ENCODE measurements around the gene BBS7. TPM values are rescaled to one million over a fixed set of nuclear protein-coding genes. Genes with fewer than 3 reads are reported as not detected.

Gene BBS7
- total and polyA plus RNA-seq, 7 experiments from 2014 or later = 3.7 to 13.1 (median 8.1) TPM

DNA sequence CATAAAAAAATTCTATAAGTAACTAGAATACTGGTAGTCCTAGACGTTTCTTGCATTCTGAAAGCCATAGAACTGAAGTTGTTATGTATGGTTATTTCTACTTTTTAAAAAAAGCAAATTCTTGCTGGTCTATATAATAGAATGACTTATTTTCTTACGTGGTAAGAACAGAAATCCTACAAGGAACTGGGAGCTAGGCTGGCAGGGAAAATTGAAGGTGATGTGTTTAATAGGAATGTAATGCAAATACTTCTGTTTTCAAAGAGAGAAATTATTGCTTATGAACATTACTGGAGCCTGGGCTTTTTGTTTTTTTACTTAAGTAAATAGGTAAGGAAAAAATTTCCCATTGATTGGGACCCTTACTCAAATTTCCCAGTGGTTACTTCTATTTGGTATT is 55.5 kb downstream of the BBS7 start:
- Histone ChIP-seq H3K36me3 (ENCODE audit: control insufficient read depth in 2 of 3, insufficient read depth in 3 of 3, low read length in 3 of 3) (peaks cover 14 to 58% (median 21%) of the 10 kb centered on the region in 3 experiments), H3K27ac (ENCODE audit: low read depth, low read length) (no peak overlapping the region), H3K27me3 (ENCODE audit: control insufficient read depth in 2 of 2, insufficient read depth in 2 of 2, low read length in 2 of 2) (no peaks in the 10 kb centered on the region), H3K9me3 (ENCODE audit: control insufficient read depth in 2 of 3, low read length in 3 of 3) (no peaks in the 10 kb centered on the region), H3K4me3 (ENCODE audit: low read length) (no peak overlapping the region), H3K4me1 (ENCODE audit: control insufficient read depth in 2 of 2, insufficient read depth in 2 of 2, low read length in 2 of 2) (no peaks in the 10 kb centered on the region)
- ChIA-PET CTCF (interaction anchor here (0.7 kb wide), 1 partner anchor 22 kb away, joined by 3 read pairs; no protein-coding TSS in a partner anchor), POLR2A (interaction anchor here (1.6 kb wide), 1 partner anchor 14 kb away, joined by 11 read pairs; the partner anchor contains the start of gene EXOSC9)
- Mint-ChIP-seq H3K27ac (peak overlapping the region in 1 of 9 donors; percentile 56), H3K9me3 (no peaks in the 10 kb centered on the region), H3K27me3 (no peaks in the 10 kb centered on the region), H3K36me3 (peaks cover 0 to 29% (median 14%) of the 10 kb centered on the region in 5 donors), H3K4me1 (peaks cover 0 to 53% (median 6%) of the 10 kb centered on the region in 7 donors), H3K4me3 (no peak overlapping the region)
- no peak for DNase-seq
- intact Hi-C loops (cut with micrococcal nuclease) = no loop called here
- ATAC-seq = no peak

GRCh38 chr4:121811122-121811521 is 59.2 kb downstream of the BBS7 start:
- H3K4me1 Mint-ChIP-seq = peaks cover 0 to 30% (median 9%) of the 10 kb centered on the region in 7 donors
- H3K27ac Mint-ChIP-seq = peak overlapping the region in 1 of 9 donors; percentile 48
- ChIA-PET CTCF (no interaction called here), POLR2A (interaction anchor here (1.7 kb wide), 1 partner anchor 11 kb away, joined by 5 read pairs; the partner anchor contains the start of gene EXOSC9)
- H3K36me3 Mint-ChIP-seq = peaks cover 0 to 37% (median 19%) of the 10 kb centered on the region in 5 donors
- no peaks in the 10 kb centered on the region for H3K9me3 Mint-ChIP-seq
- DNase-seq (no peak), ATAC-seq (no peak)
- Histone ChIP-seq H3K9me3 (ENCODE audit: control insufficient read depth in 2 of 3, low read length in 3 of 3) (no peaks in the 10 kb centered on the region), H3K4me3 (ENCODE audit: low read length) (no peak overlapping the region), H3K4me1 (ENCODE audit: control insufficient read depth in 2 of 2, insufficient read depth in 2 of 2, low read length in 2 of 2) (no peaks in the 10 kb centered on the region), H3K27ac (ENCODE audit: low read depth, low read length) (no peak overlapping the region), H3K27me3 (ENCODE audit: control insufficient read depth in 2 of 2, insufficient read depth in 2 of 2, low read length in 2 of 2) (no peaks in the 10 kb centered on the region), H3K36me3 (ENCODE audit: control insufficient read depth in 2 of 3, insufficient read depth in 3 of 3, low read length in 3 of 3) (peaks cover 16 to 80% (median 25%) of the 10 kb centered on the region in 3 experiments)
- H3K4me3 Mint-ChIP-seq = no peak overlapping the region
- intact Hi-C loops (cut with micrococcal nuclease) = no loop called here
- no peaks in the 10 kb centered on the region for H3K27me3 Mint-ChIP-seq

DNA sequence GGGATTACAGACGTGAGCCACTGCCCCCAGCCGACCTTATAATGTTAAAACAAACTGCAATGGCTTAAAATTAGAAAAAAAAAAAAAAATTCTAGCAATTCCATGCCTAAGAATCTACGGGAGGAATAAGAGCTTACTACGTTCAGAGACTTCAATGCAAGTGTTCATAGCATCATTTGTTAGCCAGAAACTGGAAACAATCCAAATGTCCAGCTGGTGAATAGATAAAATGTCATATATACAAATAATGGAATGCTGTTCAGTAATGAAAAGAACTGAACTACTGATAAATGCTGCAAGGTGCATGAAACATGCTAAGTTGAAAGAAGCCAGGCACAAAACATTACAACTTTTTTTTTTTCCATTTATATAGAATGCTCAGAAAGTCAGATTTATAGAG is 63.9 kb downstream of the BBS7 start:
- H3K36me3 Mint-ChIP-seq = peaks cover 0 to 35% (median 30%) of the 10 kb centered on the region in 5 donors
- peak overlapping the region in 1 of 9 donors; percentile 25 for H3K27ac Mint-ChIP-seq
- CTCF ChIA-PET = no interaction called here
- no peaks in the 10 kb centered on the region for H3K27me3 Mint-ChIP-seq
- ATAC-seq (no peak), DNase-seq (no peak)
- peaks cover 12 to 64% (median 21%) of the 10 kb centered on the region in 3 experiments for H3K36me3 ChIP-seq (ENCODE audit: control insufficient read depth in 2 of 3, insufficient read depth in 3 of 3, low read length in 3 of 3)
- H3K27ac ChIP-seq (ENCODE audit: low read depth, low read length) = no peak overlapping the region
- intact Hi-C loops (cut with micrococcal nuclease) = loop anchor here in 1 of 2 donors (10.0 kb wide), 1 partner anchor 1588 kb away; the partner anchor contains the start of gene SPRY1
- H3K4me1 ChIP-seq (ENCODE audit: control insufficient read depth in 2 of 2, insufficient read depth in 2 of 2, low read length in 2 of 2) = peaks cover 0 to 10% of the 10 kb centered on the region in 2 donors
- H3K4me3 Mint-ChIP-seq = no peak overlapping the region
- POLR2A ChIA-PET = no interaction called here
- H3K4me3 ChIP-seq (ENCODE audit: low read length) = no peak overlapping the region
- H3K9me3 ChIP-seq (ENCODE audit: control insufficient read depth in 2 of 3, low read length in 3 of 3) = no peaks in the 10 kb centered on the region
- H3K9me3 Mint-ChIP-seq = peaks cover 0 to under 1% (median 0%) of the 10 kb centered on the region in 11 donors
- peaks cover 13 to 37% (median 32%) of the 10 kb centered on the region in 7 donors for H3K4me1 Mint-ChIP-seq
- no peaks in the 10 kb centered on the region for H3K27me3 ChIP-seq (ENCODE audit: control insufficient read depth in 2 of 2, insufficient read depth in 2 of 2, low read length in 2 of 2)

DNA sequence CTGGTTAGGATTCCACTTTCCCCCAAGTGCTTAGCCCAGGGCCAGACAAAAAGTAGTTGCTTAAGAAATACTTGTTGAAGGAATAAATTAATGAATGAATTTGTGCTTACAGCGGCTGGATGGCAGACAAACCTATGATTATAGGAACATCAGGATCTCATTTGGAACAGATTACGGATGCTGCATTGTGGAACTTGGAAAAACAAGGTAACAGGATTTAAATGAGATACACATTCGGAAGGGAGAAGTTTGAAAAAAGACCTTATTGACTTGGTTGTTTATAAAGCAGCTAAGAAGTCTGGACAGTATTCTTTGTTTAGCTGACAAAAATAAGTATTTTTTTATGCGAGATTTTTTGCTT is 68.6 kb downstream of the BBS7 start:
- Histone ChIP-seq H3K4me1 (ENCODE audit: control insufficient read depth in 2 of 2, insufficient read depth in 2 of 2, low read length in 2 of 2) (peaks cover 16 to 20% of the 10 kb centered on the region in 2 donors), H3K9me3 (ENCODE audit: control insufficient read depth in 2 of 3, low read length in 3 of 3) (no peaks in the 10 kb centered on the region), H3K4me3 (ENCODE audit: low read length) (peak overlapping the region; percentile 92), H3K27me3 (ENCODE audit: control insufficient read depth in 2 of 2, insufficient read depth in 2 of 2, low read length in 2 of 2) (no peaks in the 10 kb centered on the region), H3K36me3 (ENCODE audit: control insufficient read depth in 2 of 3, insufficient read depth in 3 of 3, low read length in 3 of 3) (peaks cover 7 to 28% (median 9%) of the 10 kb centered on the region in 3 experiments), H3K27ac (ENCODE audit: low read depth, low read length) (peak overlapping the region; percentile 93)
- Mint-ChIP-seq H3K4me3 (peak overlapping the region; percentile 89 to 99 (median 95)), H3K36me3 (peaks cover 0 to 26% (median 17%) of the 10 kb centered on the region in 5 donors), H3K9me3 (peaks cover 0 to 4% (median 0%) of the 10 kb centered on the region in 11 donors), H3K27me3 (peaks cover 0 to 2% (median 0%) of the 10 kb centered on the region in 5 donors), H3K4me1 (peaks cover 26 to 55% (median 50%) of the 10 kb centered on the region in 7 donors), H3K27ac (peak overlapping the region; percentile 97 to 100 (median 99))
- DNase-seq = no peak
- intact Hi-C loops (cut with micrococcal nuclease) = loop anchor here (1.0 to 10.0 kb wide), 12 partner anchors 22 to 1733 kb away; partner anchors contain the start of genes BBS7 (in 2 of the 2), ANXA5 (in 1 of the 2), BBS12 (in 1 of the 2) and CCNA2 (in 1 of the 2)
- no peak for ATAC-seq
- ChIA-PET CTCF (no interaction called here), POLR2A (interaction anchor here (0.6 to 3.9 kb wide), 8 partner anchors 12 to 703 kb away, joined by 3 to 41 read pairs (median 5); partner anchors contain the start of genes ANXA5, BBS7 and CCNA2)

GRCh38 chr4:121800961-121801714 is 69.1 kb downstream of the BBS7 start, which contains the start of gene EXOSC9:
Gene EXOSC9, plus strand, starts transcription at chr4:121801323. Its CDS starts 102 bp downstream, at chr4:121801425.
- Histone ChIP-seq H3K4me1 (ENCODE audit: control insufficient read depth in 2 of 2, insufficient read depth in 2 of 2, low read length in 2 of 2) (peaks cover 16 to 20% of the 10 kb centered on the region in 2 donors), H3K36me3 (ENCODE audit: control insufficient read depth in 2 of 3, insufficient read depth in 3 of 3, low read length in 3 of 3) (peaks cover 7 to 23% (median 9%) of the 10 kb centered on the region in 3 experiments), H3K4me3 (ENCODE audit: low read length) (peak within 1 kb of the TSS; percentile 92), H3K9me3 (ENCODE audit: control insufficient read depth in 2 of 3, low read length in 3 of 3) (no peaks in the 10 kb centered on the region), H3K27me3 (ENCODE audit: control insufficient read depth in 2 of 2, insufficient read depth in 2 of 2, low read length in 2 of 2) (no peaks in the 10 kb centered on the region), H3K27ac (ENCODE audit: low read depth, low read length) (peak within 1 kb of the TSS; percentile 93)
- ChIA-PET CTCF (no interaction called here), POLR2A (interaction anchor here (0.6 to 3.9 kb wide), 9 partner anchors 10 to 704 kb away, joined by 3 to 41 read pairs (median 5); partner anchors contain the start of genes ANXA5, BBS7 and CCNA2)
- peaks cover 0 to 2% (median 0%) of the 10 kb centered on the region in 5 donors for H3K27me3 Mint-ChIP-seq
- peaks cover 0 to 26% (median 14%) of the 10 kb centered on the region in 5 donors for H3K36me3 Mint-ChIP-seq
- peaks cover 26 to 55% (median 50%) of the 10 kb centered on the region in 7 donors for H3K4me1 Mint-ChIP-seq
- peak within 1 kb of the TSS; percentile 97 to 100 (median 99) for H3K27ac Mint-ChIP-seq
- ATAC-seq (peak; percentile 92), DNase-seq (peak; percentile 88 to 98 (median 95))
- peak within 1 kb of the TSS; percentile 89 to 99 (median 95) for H3K4me3 Mint-ChIP-seq
- H3K9me3 Mint-ChIP-seq = peaks cover 0 to 4% (median 0%) of the 10 kb centered on the region in 11 donors
- intact Hi-C loops (cut with micrococcal nuclease) = loop anchor here (1.0 to 10.0 kb wide), 12 partner anchors 22 to 1733 kb away; partner anchors contain the start of genes BBS7 (in 2 of the 2), ANXA5 (in 1 of the 2), BBS12 (in 1 of the 2) and CCNA2 (in 1 of the 2)

GRCh38 chr4:121800638-121800960 is 69.7 kb downstream of the BBS7 start:
- H3K27me3 Mint-ChIP-seq = peaks cover 0 to 2% (median 0%) of the 10 kb centered on the region in 5 donors
- intact Hi-C loops (cut with micrococcal nuclease) = loop anchor here (2.0 to 10.0 kb wide), 4 partner anchors 618 to 1594 kb away; partner anchors contain the start of genes BBS12 (in 1 of the 2) and SPRY1 (in 1 of the 2)
- ChIA-PET POLR2A (interaction anchor here (0.6 to 3.9 kb wide), 8 partner anchors 11 to 352 kb away, joined by 3 to 41 read pairs (median 6); partner anchors contain the start of genes ANXA5, BBS7, BLTP1 and CCNA2), CTCF (no interaction called here)
- peaks cover 26 to 58% (median 53%) of the 10 kb centered on the region in 7 donors for H3K4me1 Mint-ChIP-seq
- peaks cover 0 to 26% (median 14%) of the 10 kb centered on the region in 5 donors for H3K36me3 Mint-ChIP-seq
- H3K27ac Mint-ChIP-seq = peak overlapping the region; percentile 97 to 100 (median 99)
- Histone ChIP-seq H3K27me3 (ENCODE audit: control insufficient read depth in 2 of 2, insufficient read depth in 2 of 2, low read length in 2 of 2) (no peaks in the 10 kb centered on the region), H3K4me3 (ENCODE audit: low read length) (peak overlapping the region; percentile 92), H3K27ac (ENCODE audit: low read depth, low read length) (peak overlapping the region; percentile 93), H3K9me3 (ENCODE audit: control insufficient read depth in 2 of 3, low read length in 3 of 3) (no peaks in the 10 kb centered on the region), H3K4me1 (ENCODE audit: control insufficient read depth in 2 of 2, insufficient read depth in 2 of 2, low read length in 2 of 2) (peaks cover 16 to 20% of the 10 kb centered on the region in 2 donors), H3K36me3 (ENCODE audit: control insufficient read depth in 2 of 3, insufficient read depth in 3 of 3, low read length in 3 of 3) (peaks cover 7 to 19% (median 9%) of the 10 kb centered on the region in 3 experiments)
- peak overlapping the region; percentile 89 to 99 (median 95) for H3K4me3 Mint-ChIP-seq
- H3K9me3 Mint-ChIP-seq = peaks cover 0 to 4% (median 0%) of the 10 kb centered on the region in 11 donors
- no peak for DNase-seq
- ATAC-seq = peak; percentile 35
